ENCODE results near the gene HCST.
A peak's percentile ranks its signal among the peaks of the same experiment; 100 is the strongest.

HCST gene, protein sequence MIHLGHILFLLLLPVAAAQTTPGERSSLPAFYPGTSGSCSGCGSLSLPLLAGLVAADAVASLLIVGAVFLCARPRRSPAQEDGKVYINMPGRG

DNA sequence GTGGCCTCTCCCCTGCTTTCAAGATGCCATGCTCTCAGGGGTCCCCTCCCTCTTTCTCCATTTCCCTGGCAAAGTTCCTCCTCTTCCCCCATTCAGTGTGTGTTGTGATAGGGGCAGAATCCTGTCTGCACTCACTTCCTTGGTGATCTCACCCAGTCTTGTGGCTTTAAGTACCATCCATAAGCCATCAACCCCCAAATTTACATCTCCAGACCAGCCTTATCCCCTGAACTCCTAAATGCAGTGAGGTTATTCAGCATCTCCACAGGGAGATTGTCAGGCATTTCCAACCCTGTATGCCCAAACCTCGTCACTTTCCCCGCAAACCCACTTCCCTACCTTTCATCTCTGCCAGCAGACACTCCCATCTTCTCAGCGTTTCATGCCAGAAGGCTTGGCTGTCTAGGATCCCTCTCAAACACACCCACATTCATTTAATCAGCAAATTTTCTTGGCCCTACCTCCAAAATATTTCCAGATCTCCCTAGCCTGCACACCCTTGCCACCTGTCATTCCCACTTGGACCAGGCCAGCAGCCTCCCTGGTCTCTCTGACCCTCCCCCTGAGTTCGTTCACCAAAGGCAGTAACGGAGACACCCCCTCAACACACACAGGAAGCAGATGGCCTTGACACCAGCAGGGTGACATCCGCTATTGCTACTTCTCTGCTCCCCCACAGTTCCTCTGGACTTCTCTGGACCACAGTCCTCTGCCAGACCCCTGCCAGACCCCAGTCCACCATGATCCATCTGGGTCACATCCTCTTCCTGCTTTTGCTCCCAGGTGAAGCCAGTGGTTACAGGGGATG is at the start of gene HCST:
Gene HCST, plus strand, starts transcription at position 676 of the 808 bp plus-strand sequence. Its CDS starts 65 bp downstream, at position 741.
- Histone ChIP-seq H3K4me3 (ENCODE audit: low read depth in 1 of 2, low read length in 2 of 2) (peak within 1 kb of the TSS; percentile 21 to 48), H3K9me3 (ENCODE audit: control insufficient read depth in 1 of 2, low read length in 2 of 2) (no peaks in the 10 kb centered on the region), H3K4me1 (ENCODE audit: control insufficient read depth in 1 of 2, insufficient read depth in 2 of 2, low read length in 2 of 2) (peaks cover 0 to 36% of the 10 kb centered on the region in 2 donors)

DNA sequence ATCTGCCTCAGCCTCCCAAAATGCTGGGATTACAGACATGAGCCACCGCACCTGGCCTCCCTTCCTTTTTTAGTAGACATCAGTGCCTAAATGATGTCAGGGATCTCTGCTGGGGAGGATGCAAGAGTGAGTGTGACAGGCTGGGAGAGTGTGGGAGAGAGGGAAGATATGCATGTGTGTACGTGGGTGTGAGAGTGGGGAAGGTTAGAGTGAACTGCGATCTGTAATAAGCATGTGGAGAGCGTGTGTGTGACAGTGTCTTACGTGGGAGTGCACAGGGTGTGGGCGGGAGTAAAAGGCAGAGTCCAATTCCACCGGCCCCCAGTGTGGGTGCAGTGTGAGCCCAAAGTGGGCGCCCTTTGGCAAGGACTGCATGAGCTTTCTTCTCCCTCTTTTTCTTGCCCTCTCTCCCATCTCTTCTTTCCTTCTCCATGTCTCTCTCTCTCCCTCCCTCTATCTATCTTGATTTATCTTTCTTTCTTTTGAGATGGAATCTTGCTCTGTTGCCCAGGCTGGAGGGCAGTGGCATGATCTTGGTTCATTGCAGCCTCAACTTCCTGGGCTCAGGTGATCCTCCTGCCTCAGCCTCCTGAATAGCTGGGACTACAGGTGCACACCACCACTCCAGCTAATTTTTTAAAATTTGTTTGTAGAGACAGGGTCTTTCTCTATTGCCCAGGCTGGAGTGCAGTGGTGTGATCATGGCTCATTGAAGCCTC is 49.1 kb upstream of the HCST start:
- H3K9me3 ChIP-seq (ENCODE audit: control insufficient read depth in 1 of 2, low read length in 2 of 2), result no peaks in the 10 kb centered on the region
- peaks cover 0 to 15% of the 10 kb centered on the region in 2 donors for H3K4me1 ChIP-seq (ENCODE audit: control insufficient read depth in 1 of 2, insufficient read depth in 2 of 2, low read length in 2 of 2)
- H3K27ac ChIP-seq (ENCODE audit: low read length), result no peak overlapping the region
- H3K36me3 ChIP-seq (ENCODE audit: control insufficient read depth in 1 of 2, insufficient read depth in 2 of 2, low read length in 2 of 2), result no peaks in the 10 kb centered on the region
- no peak overlapping the region for H3K4me3 ChIP-seq (ENCODE audit: low read depth in 1 of 2, low read length in 2 of 2)
- H3K27me3 ChIP-seq (ENCODE audit: low read depth, low read length), result peaks cover 23% of the 10 kb centered on the region

More for the DNA sequence above, at the start of gene HCST:
- H3K27ac ChIP-seq (ENCODE audit: low read length), result peak within 1 kb of the TSS; percentile 80
- no peaks in the 10 kb centered on the region for H3K27me3 ChIP-seq (ENCODE audit: low read depth, low read length)
- peaks cover 2 to 4% of the 10 kb centered on the region in 2 donors for H3K36me3 ChIP-seq (ENCODE audit: control insufficient read depth in 1 of 2, insufficient read depth in 2 of 2, low read length in 2 of 2)

GRCh38 chr19:35856546-35857149 is 45.7 kb upstream of the HCST start, which contains the start of gene KIRREL2:
KIRREL2 (plus strand) TSS chr19:35856911; CDS start chr19:35857120, 209 bp downstream.
- H3K9me3 ChIP-seq (ENCODE audit: control insufficient read depth in 1 of 2, low read length in 2 of 2), result no peaks in the 10 kb centered on the region
- peaks cover 0 to 15% of the 10 kb centered on the region in 2 donors for H3K4me1 ChIP-seq (ENCODE audit: control insufficient read depth in 1 of 2, insufficient read depth in 2 of 2, low read length in 2 of 2)
- H3K27me3 ChIP-seq (ENCODE audit: low read depth, low read length), result peaks cover 25% of the 10 kb centered on the region
- H3K36me3 ChIP-seq (ENCODE audit: control insufficient read depth in 1 of 2, insufficient read depth in 2 of 2, low read length in 2 of 2), result no peaks in the 10 kb centered on the region
- no peak within 1 kb of the TSS for H3K27ac ChIP-seq (ENCODE audit: low read length)
- peak within 1 kb of the TSS; percentile 39 to 78 for H3K4me3 ChIP-seq (ENCODE audit: low read depth in 1 of 2, low read length in 2 of 2)

DNA sequence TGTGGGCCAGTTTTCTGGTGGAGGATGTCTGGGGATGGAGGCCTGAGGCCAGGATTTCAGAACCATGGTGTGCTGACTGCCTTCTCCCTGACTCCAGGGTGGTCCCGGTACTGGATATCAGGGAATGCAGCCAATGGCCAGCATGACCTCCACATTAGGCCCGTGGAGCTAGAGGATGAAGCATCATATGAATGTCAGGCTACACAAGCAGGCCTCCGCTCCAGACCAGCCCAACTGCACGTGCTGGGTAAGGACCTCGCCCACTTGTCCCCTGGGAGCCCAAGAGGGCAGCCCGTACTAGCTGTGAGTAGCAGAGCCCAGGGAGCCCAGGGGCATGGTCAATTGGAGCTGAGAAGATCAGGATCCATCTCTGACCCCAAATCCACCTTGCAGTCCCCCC is 44.0 kb upstream of the HCST start:
- H3K27me3 ChIP-seq (ENCODE audit: low read depth, low read length), result peaks cover 31% of the 10 kb centered on the region
- H3K4me1 ChIP-seq (ENCODE audit: control insufficient read depth in 1 of 2, insufficient read depth in 2 of 2, low read length in 2 of 2), result peaks cover 0 to 15% of the 10 kb centered on the region in 2 donors
- no peak overlapping the region for H3K27ac ChIP-seq (ENCODE audit: low read length)
- H3K36me3 ChIP-seq (ENCODE audit: control insufficient read depth in 1 of 2, insufficient read depth in 2 of 2, low read length in 2 of 2), result no peaks in the 10 kb centered on the region
- H3K9me3 ChIP-seq (ENCODE audit: control insufficient read depth in 1 of 2, low read length in 2 of 2), result no peaks in the 10 kb centered on the region
- H3K4me3 ChIP-seq (ENCODE audit: low read depth in 1 of 2, low read length in 2 of 2), result no peak overlapping the region

- Histone ChIP-seq H3K36me3 (ENCODE audit: control insufficient read depth in 1 of 2, insufficient read depth in 2 of 2, low read length in 2 of 2) (no peaks in the 10 kb centered on the region), H3K9me3 (ENCODE audit: control insufficient read depth in 1 of 2, low read length in 2 of 2) (no peaks in the 10 kb centered on the region), H3K27me3 (ENCODE audit: low read depth, low read length) (peaks cover 31% of the 10 kb centered on the region), H3K4me3 (ENCODE audit: low read depth in 1 of 2, low read length in 2 of 2) (no peak overlapping the region), H3K27ac (ENCODE audit: low read length) (no peak overlapping the region), H3K4me1 (ENCODE audit: control insufficient read depth in 1 of 2, insufficient read depth in 2 of 2, low read length in 2 of 2) (peaks cover 0 to 15% of the 10 kb centered on the region in 2 donors)
Measured at GRCh38 chr19:35859414-35859813, 42.9 kb upstream of the HCST start.

- peaks cover 26% of the 10 kb centered on the region for H3K27me3 ChIP-seq (ENCODE audit: low read depth, low read length)
- no peaks in the 10 kb centered on the region for H3K36me3 ChIP-seq (ENCODE audit: control insufficient read depth in 1 of 2, insufficient read depth in 2 of 2, low read length in 2 of 2)
Measured at GRCh38 chr19:35860436-35860817, 41.9 kb upstream of the HCST start.

GRCh38 chr19:35860818-35861639 is 41.3 kb upstream of the HCST start:
- Histone ChIP-seq H3K9me3 (ENCODE audit: control insufficient read depth in 1 of 2, low read length in 2 of 2) (no peaks in the 10 kb centered on the region), H3K27ac (ENCODE audit: low read length) (no peak overlapping the region), H3K4me1 (ENCODE audit: control insufficient read depth in 1 of 2, insufficient read depth in 2 of 2, low read length in 2 of 2) (peaks cover 0 to 13% of the 10 kb centered on the region in 2 donors), H3K36me3 (ENCODE audit: control insufficient read depth in 1 of 2, insufficient read depth in 2 of 2, low read length in 2 of 2) (no peaks in the 10 kb centered on the region), H3K27me3 (ENCODE audit: low read depth, low read length) (peaks cover 21% of the 10 kb centered on the region), H3K4me3 (ENCODE audit: low read depth in 1 of 2, low read length in 2 of 2) (no peak overlapping the region)

More at GRCh38 chr19:35860436-35860817, 41.9 kb upstream of the HCST start:
- no peak overlapping the region for H3K27ac ChIP-seq (ENCODE audit: low read length)
- H3K9me3 ChIP-seq (ENCODE audit: control insufficient read depth in 1 of 2, low read length in 2 of 2), result no peaks in the 10 kb centered on the region
- H3K4me3 ChIP-seq (ENCODE audit: low read depth in 1 of 2, low read length in 2 of 2), result no peak overlapping the region
- H3K4me1 ChIP-seq (ENCODE audit: control insufficient read depth in 1 of 2, insufficient read depth in 2 of 2, low read length in 2 of 2), result peaks cover 0 to 15% of the 10 kb centered on the region in 2 donors

- no peaks in the 10 kb centered on the region for H3K36me3 ChIP-seq (ENCODE audit: control insufficient read depth in 1 of 2, insufficient read depth in 2 of 2, low read length in 2 of 2)
Measured at GRCh38 chr19:35861640-35862160, 40.6 kb upstream of the HCST start.

GRCh38 chr19:35862528-35862927 is 39.8 kb upstream of the HCST start:
- Histone ChIP-seq H3K4me3 (ENCODE audit: low read depth in 1 of 2, low read length in 2 of 2) (no peak overlapping the region), H3K9me3 (ENCODE audit: control insufficient read depth in 1 of 2, low read length in 2 of 2) (no peaks in the 10 kb centered on the region), H3K36me3 (ENCODE audit: control insufficient read depth in 1 of 2, insufficient read depth in 2 of 2, low read length in 2 of 2) (no peaks in the 10 kb centered on the region), H3K4me1 (ENCODE audit: control insufficient read depth in 1 of 2, insufficient read depth in 2 of 2, low read length in 2 of 2) (no peaks in the 10 kb centered on the region), H3K27me3 (ENCODE audit: low read depth, low read length) (peaks cover 16% of the 10 kb centered on the region), H3K27ac (ENCODE audit: low read length) (no peak overlapping the region)

More at GRCh38 chr19:35861640-35862160, 40.6 kb upstream of the HCST start:
- no peaks in the 10 kb centered on the region for H3K9me3 ChIP-seq (ENCODE audit: control insufficient read depth in 1 of 2, low read length in 2 of 2)
- H3K27ac ChIP-seq (ENCODE audit: low read length), result no peak overlapping the region
- no peak overlapping the region for H3K4me3 ChIP-seq (ENCODE audit: low read depth in 1 of 2, low read length in 2 of 2)
- peaks cover 0 to 6% of the 10 kb centered on the region in 2 donors for H3K4me1 ChIP-seq (ENCODE audit: control insufficient read depth in 1 of 2, insufficient read depth in 2 of 2, low read length in 2 of 2)
- peaks cover 16% of the 10 kb centered on the region for H3K27me3 ChIP-seq (ENCODE audit: low read depth, low read length)

DNA sequence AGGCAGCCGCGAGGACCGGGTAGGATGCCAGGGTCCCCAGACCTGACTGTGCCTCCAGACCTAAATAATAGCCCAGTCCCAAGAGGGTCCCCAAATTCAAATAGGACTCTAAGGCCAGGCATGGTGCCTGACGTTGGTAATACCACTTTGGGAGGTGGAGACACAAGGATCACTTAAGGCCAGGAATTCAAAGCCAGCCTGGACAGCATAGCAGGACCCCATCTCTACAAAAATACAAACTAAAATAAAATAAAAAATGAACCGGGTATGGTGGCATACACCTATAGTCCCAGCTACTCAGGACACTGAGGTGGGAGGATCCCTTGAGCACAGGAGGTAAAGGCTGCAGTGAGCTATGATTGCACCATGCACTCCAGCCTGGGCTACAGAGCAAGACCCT is 39.3 kb upstream of the HCST start:
- Histone ChIP-seq H3K36me3 (ENCODE audit: control insufficient read depth in 1 of 2, insufficient read depth in 2 of 2, low read length in 2 of 2) (no peaks in the 10 kb centered on the region), H3K27ac (ENCODE audit: low read length) (no peak overlapping the region), H3K4me1 (ENCODE audit: control insufficient read depth in 1 of 2, insufficient read depth in 2 of 2, low read length in 2 of 2) (peaks cover 0 to 2% of the 10 kb centered on the region in 2 donors), H3K27me3 (ENCODE audit: low read depth, low read length) (peaks cover 21% of the 10 kb centered on the region), H3K9me3 (ENCODE audit: control insufficient read depth in 1 of 2, low read length in 2 of 2) (no peaks in the 10 kb centered on the region), H3K4me3 (ENCODE audit: low read depth in 1 of 2, low read length in 2 of 2) (no peak overlapping the region)

Measured in muscle layer of duodenum (tissue), 2 donors.